Activated T-cell treated with anti-CD3 and anti-CD28 coated beads, Interleukin-2, amount 50 U/mL, for 4 hours (primary cell): Measurements from ENCODE around the gene CFAP92. TPM values are rescaled to one million over a fixed set of nuclear protein-coding genes. Genes with fewer than 3 reads are reported as not detected.
"Not testable (repeated sequence)": the region's sequence is repeated elsewhere in the genome, so short reads cannot be mapped to it uniquely, and the experiment has no call there.

ENCODE experiments used
- ATAC-seq, 2 donors: fragments of 200-7000 bp; cut with Tn5 transposase; one replicate each; pipeline ENCODE4 v1.10.0; 2021
- DNase-seq: peaks from one replicate; pipeline ENCODE4 v3.0.0-alpha.2; 2020
- H3K27me3 Mint-ChIP-seq: one replicate; pipeline ENCODE4 v1.8.0; 2021; ENCODE audit warnings: low read depth, mixed read lengths
- H3K36me3 Mint-ChIP-seq: one replicate; pipeline ENCODE4 v1.8.0; 2022; ENCODE audit warnings: mixed read lengths; ENCODE audit not compliant: insufficient read depth
- H3K4me1 Mint-ChIP-seq: one replicate; pipeline ENCODE4 v1.8.0; 2021; ENCODE audit warnings: low read depth, mixed read lengths
- H3K4me3 Mint-ChIP-seq: one replicate; pipeline ENCODE4 v1.8.0; 2021; ENCODE audit warnings: mild to moderate bottlenecking, moderate library complexity, mixed read lengths
- H3K9me3 Mint-ChIP-seq: one replicate; pipeline ENCODE4 v1.8.0; 2021; ENCODE audit warnings: mixed read lengths
- total RNA-seq, 3 donors: library from RNA; stranded (reverse); gene quantifications; one replicate each; pipeline ENCODE4 v1.2.1, GENCODE V29; 2021

Gene CFAP92
- total RNA-seq, 3 donors from 2014 or later: 0.18 TPM; not detected in 2

DNA sequence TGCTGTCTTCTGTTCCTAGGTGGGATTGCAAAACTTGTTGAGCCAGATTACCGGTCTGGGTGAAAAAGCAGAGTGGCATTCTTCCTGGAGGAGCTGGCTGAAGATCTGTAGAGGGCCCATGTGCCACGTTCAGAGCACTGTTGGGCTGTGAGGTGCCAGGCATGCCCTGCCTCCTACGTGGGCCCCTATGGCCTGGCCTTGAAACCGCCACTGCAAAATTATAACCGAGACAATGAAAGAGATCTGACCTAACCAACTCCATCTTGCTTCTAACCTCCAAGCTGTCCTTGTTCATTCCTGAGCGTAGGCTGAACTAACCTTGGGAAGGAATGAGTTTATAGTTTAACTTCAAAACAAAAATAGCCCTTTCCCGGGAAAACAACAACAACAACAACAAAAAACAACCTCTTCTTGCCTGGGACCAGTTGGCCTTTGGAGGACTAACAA is 115.8 kb downstream of the CFAP92 start:
- Mint-ChIP-seq H3K9me3 (no peaks in the 10 kb centered on the region), H3K36me3 (peaks cover 10% of the 10 kb centered on the region), H3K4me3 (peak overlapping the region; percentile 92), H3K4me1 (peaks cover 57% of the 10 kb centered on the region), H3K27me3 (no peaks in the 10 kb centered on the region)
- ATAC-seq (no peak), DNase-seq (no peak)

- Mint-ChIP-seq H3K4me3 (no peak overlapping the region), H3K4me1 (peaks cover 36% of the 10 kb centered on the region), H3K9me3 (no peaks in the 10 kb centered on the region), H3K27me3 (no peaks in the 10 kb centered on the region), H3K36me3 (no peaks in the 10 kb centered on the region)
- ATAC-seq (peak; percentile 51 to 52), DNase-seq (peak; percentile 62)
Measured at GRCh38 chr3:128875556-128876120, 118.2 kb downstream of the CFAP92 start.

GRCh38 chr3:128874481-128875180 is 119.2 kb downstream of the CFAP92 start:
- peaks cover 30% of the 10 kb centered on the region for H3K4me1 Mint-ChIP-seq
- H3K9me3 Mint-ChIP-seq: no peaks in the 10 kb centered on the region
- H3K27me3 Mint-ChIP-seq: no peaks in the 10 kb centered on the region
- ATAC-seq (no peak), DNase-seq (no peak)
- H3K36me3 Mint-ChIP-seq: no peaks in the 10 kb centered on the region
- H3K4me3 Mint-ChIP-seq: no peak overlapping the region

- DNase-seq (no peak), ATAC-seq (no peak)
- no peak overlapping the region for H3K4me3 Mint-ChIP-seq
- no peaks in the 10 kb centered on the region for H3K36me3 Mint-ChIP-seq
- peaks cover 24% of the 10 kb centered on the region for H3K4me1 Mint-ChIP-seq
- H3K9me3 Mint-ChIP-seq: no peaks in the 10 kb centered on the region
- no peaks in the 10 kb centered on the region for H3K27me3 Mint-ChIP-seq
Measured at GRCh38 chr3:128873244-128874022, 120.4 kb downstream of the CFAP92 start.

GRCh38 chr3:128872744-128873143 is 121.1 kb downstream of the CFAP92 start:
- Mint-ChIP-seq H3K4me1 (peaks cover 17% of the 10 kb centered on the region), H3K9me3 (no peaks in the 10 kb centered on the region), H3K27me3 (no peaks in the 10 kb centered on the region), H3K36me3 (no peaks in the 10 kb centered on the region), H3K4me3 (no peak overlapping the region)
- ATAC-seq (no peak), DNase-seq (no peak)

DNA sequence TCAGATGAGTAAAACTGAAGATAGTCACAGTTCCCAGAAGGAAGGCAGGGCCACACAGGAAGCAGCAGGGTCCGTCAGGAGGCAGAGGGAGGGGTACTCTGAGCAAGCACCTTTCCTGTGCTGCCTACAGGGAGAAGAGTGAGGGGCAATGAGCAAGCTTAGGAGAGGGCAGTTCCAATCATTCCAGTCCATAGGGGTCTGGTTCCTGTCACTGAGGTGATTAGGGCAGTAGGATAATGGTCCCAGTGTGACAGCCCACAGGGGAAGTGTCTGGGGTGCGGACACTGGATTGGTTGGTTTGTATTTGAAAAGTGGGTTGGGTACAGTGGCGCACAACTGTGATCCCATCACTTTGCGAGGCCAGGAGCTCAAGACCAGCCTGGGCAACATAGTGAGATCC is 121.6 kb downstream of the CFAP92 start:
- DNase-seq: no peak
- H3K4me1 Mint-ChIP-seq: peaks cover 13% of the 10 kb centered on the region
- H3K27me3 Mint-ChIP-seq: no peaks in the 10 kb centered on the region
- H3K4me3 Mint-ChIP-seq: no peak overlapping the region
- no peak for ATAC-seq
- H3K9me3 Mint-ChIP-seq: no peaks in the 10 kb centered on the region
- no peaks in the 10 kb centered on the region for H3K36me3 Mint-ChIP-seq

DNA sequence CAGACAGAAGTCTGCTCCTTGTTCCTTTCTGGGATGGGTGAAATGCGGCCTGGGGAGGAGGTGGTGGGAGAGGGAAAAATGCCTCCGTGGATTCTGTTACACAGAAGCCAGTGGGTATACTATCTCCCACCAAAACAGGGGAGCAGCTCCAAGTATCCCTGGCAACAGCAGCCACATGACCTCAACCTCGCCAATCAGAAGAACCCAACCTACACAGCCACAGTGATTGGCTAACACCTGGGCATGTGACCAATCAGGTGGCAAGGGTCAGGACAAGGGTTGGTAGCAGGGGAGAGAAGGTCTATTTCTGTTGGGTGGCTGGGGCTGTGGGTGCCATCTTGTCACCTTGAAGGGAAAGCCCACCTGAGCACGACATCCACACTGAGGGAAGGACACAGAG is 123.5 kb downstream of the CFAP92 start:
- H3K4me1 Mint-ChIP-seq: peaks cover under 1% of the 10 kb centered on the region
- no peak for ATAC-seq
- H3K9me3 Mint-ChIP-seq: no peaks in the 10 kb centered on the region
- H3K27me3 Mint-ChIP-seq: no peaks in the 10 kb centered on the region
- no peak overlapping the region for H3K4me3 Mint-ChIP-seq
- no peak for DNase-seq
- no peaks in the 10 kb centered on the region for H3K36me3 Mint-ChIP-seq

DNA sequence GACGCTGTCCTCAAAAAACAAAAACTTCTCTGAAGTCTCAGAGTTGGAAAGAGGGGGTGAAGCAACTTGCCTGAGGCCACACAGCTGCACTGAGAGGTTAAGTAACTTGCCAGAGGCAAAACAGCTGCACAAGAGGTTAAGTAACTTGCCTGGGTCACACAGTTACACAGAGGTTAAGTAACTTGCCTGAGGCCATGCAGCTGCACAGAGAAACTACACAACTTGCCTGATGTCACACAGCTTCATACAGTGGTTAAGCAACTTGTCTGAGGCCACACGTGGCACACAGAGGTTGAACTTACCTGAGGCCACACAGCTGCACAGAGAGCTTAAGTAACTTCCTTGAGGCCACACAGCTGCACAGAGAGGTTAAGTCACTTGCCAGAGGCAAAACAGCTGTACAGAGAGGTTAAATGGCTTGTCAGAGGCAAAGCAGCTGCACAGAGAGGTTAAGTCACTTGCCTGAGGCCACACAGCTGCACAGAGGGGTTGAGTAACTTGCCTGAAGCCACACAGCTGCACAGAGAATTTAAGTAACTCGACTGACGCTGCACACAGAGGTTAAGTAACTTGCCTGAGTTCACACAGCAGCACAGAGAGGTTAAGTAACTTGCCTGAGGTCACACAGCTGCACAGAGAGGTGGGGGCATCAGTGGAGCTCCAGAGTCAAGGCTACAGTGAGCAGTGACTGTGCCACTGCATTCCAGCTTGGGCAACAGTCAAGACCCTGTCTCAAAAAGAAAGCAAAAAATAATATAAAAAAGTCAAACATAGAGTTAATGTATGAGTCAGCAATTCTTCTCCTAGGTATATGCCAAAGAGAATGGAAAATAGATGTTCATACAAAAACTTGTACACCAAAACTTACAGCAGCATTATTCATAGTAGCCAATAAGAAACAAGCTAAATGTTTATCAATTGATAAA is 126.4 kb downstream of the CFAP92 start:
- Mint-ChIP-seq H3K9me3 (no peaks in the 10 kb centered on the region), H3K27me3 (no peaks in the 10 kb centered on the region), H3K4me3 (no peak overlapping the region), H3K36me3 (no peaks in the 10 kb centered on the region), H3K4me1 (no peaks in the 10 kb centered on the region)
- DNase-seq: no peak
- no peak for ATAC-seq

DNA sequence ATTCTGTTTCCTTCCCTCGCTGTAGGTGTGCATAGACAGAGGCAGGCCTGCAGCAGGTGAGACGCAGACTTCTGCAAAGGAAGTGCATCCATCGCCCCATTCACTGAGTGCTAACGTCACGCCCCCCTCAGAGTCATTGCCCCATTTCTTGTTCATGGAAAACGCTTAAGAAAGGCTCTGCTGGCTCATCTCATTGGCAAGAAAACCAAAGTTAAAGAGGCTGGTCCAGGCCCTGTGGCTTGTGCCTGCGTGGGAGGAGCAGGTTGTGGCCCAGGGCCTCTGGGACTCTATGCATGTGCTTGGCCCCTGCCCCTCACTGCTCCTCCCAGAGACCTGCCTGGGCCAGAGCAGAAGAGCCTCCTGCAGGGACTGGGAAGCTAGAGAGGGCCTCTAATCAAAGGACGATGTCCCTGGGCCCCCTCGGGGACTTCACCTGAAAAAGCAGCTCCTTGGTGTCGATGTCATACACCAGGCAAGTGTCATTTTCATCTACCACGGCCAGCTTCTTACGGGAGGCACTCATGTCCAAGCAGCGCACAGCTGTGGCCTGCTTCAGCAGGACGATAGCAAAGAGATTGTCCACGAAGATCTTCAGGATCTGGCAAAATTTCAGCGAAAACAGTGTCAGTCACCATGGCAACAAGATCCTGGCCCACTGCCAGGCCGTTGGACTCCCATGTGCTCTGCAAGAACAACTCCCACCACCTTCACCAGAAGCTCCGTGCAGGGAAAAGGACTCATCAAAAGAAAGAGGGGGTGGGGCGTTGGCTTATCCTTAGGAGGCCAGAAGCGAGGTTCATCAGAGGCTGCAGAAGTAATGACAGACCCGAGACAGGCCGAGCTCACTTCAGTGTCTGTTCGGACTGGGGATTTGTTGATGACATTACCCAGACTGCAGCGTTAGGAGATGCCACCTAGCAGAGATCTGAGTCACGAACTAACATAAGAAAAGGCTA is 128.7 kb downstream of the CFAP92 start:
- not testable (repeated sequence) for DNase-seq, H3K4me1 Mint-ChIP-seq, ATAC-seq, H3K4me3 Mint-ChIP-seq, H3K27me3 Mint-ChIP-seq, H3K36me3 Mint-ChIP-seq
- H3K9me3 Mint-ChIP-seq: peaks cover 12% of the 10 kb centered on the region

DNA sequence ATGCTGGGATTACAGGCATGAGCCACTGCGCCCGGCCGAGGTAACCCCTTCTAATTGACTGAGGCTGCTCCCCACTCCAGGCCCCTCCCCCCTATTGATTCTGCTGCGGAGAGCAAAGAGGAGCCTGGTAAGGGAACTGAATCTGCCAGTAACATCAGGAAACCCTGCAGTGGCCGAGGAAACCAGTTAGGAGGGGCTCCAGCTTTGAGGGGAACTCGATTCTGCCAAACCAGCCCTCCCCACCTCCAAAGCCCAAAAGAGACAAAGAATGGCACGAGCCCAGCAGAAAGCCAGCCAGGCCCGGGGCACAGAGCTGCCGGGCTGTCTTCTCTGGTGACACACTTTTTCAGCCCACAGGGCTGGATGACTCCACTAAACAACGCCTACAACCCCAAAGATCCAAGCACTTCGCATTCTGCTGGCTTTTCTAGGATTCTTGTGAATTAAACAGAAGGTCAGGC is 129.5 kb downstream of the CFAP92 start:
- H3K4me3 Mint-ChIP-seq: no peak overlapping the region
- no peaks in the 10 kb centered on the region for H3K4me1 Mint-ChIP-seq
- H3K27me3 Mint-ChIP-seq: no peaks in the 10 kb centered on the region
- ATAC-seq (no peak), DNase-seq (no peak)
- H3K36me3 Mint-ChIP-seq: peaks cover 7% of the 10 kb centered on the region
- peaks cover 20% of the 10 kb centered on the region for H3K9me3 Mint-ChIP-seq

DNA sequence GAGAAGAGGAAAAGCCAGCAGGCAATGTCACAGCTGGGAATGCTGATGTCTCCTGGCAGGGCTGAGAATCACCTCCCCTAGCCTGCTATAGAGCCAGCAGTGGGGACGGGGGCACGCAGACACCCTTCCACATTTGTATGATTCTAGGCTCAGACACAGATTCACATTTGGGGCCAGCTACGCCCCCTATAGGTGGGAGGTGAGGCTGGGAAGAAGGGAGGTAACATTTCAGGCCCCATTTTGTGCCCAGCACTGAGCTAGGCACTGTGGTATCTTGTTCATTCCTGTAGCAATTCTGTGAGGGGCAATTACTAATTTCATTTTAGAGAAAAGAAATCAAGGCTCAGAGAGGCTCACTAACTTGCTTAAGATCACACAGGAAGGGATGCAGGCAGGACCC is 130.3 kb downstream of the CFAP92 start:
- Mint-ChIP-seq H3K36me3 (peaks cover 8% of the 10 kb centered on the region), H3K27me3 (no peaks in the 10 kb centered on the region), H3K9me3 (peaks cover 24% of the 10 kb centered on the region), H3K4me3 (no peak overlapping the region), H3K4me1 (no peaks in the 10 kb centered on the region)
- DNase-seq (no peak), ATAC-seq (no peak)

- H3K4me3 Mint-ChIP-seq: no peak overlapping the region
- ATAC-seq: no peak
Measured at GRCh38 chr3:128861491-128861890, 132.4 kb downstream of the CFAP92 start.

More at GRCh38 chr3:128861491-128861890, 132.4 kb downstream of the CFAP92 start:
- H3K4me1 Mint-ChIP-seq: no peaks in the 10 kb centered on the region
- peaks cover 33% of the 10 kb centered on the region for H3K9me3 Mint-ChIP-seq
- H3K27me3 Mint-ChIP-seq: no peaks in the 10 kb centered on the region
- peaks cover 10% of the 10 kb centered on the region for H3K36me3 Mint-ChIP-seq
- DNase-seq: no peak
